Neural cell (in vitro differentiated cells): ENCODE measurements around the gene SH3RF3. TPM values are rescaled to one million over a fixed set of nuclear protein-coding genes. Genes with fewer than 3 reads are reported as not detected.

Experiments used
- H2AFZ ChIP-seq: fragments of 200-600, 300-800 bp; sonication (generic), shearing (Covaris generic); 2 replicates; pipeline ENCODE4 v1.6.0; 2014; ENCODE audit warnings: low read depth, mild to moderate bottlenecking, antibody characterized with exemption, low read length, moderate library complexity
- H3F3A ChIP-seq: fragments of 200-600 bp; shearing (Covaris generic); 2 replicates; pipeline ENCODE4 v1.6.1; 2016; ENCODE audit warnings: mild to moderate bottlenecking, moderate library complexity, mixed read lengths, antibody characterized with exemption, low read length; ENCODE audit not compliant: insufficient read depth, poor library complexity, severe bottlenecking
- H3K27ac ChIP-seq: fragments of 200-600, 300-800 bp; sonication (generic), shearing (Covaris generic); 2 replicates; pipeline ENCODE4 v1.5.1; 2014; ENCODE audit warnings: mild to moderate bottlenecking, low read length, moderate library complexity
- H3K27me3 ChIP-seq: fragments of 300-800, 200-600 bp; sonication (generic), shearing (Covaris generic); 2 replicates; pipeline ENCODE4 v1.6.0; 2014; ENCODE audit warnings: mild to moderate bottlenecking, low read depth, low read length, moderate library complexity; ENCODE audit not compliant: insufficient read depth
- H3K36me3 ChIP-seq: fragments of 300-800, 200-600 bp; sonication (generic), shearing (Covaris generic); 2 replicates; pipeline ENCODE4 v1.5.1; 2014; ENCODE audit warnings: mild to moderate bottlenecking, antibody characterized with exemption, low read length, moderate library complexity; ENCODE audit not compliant: insufficient read depth
- H3K4me2 ChIP-seq: fragments of 300-800, 200-600 bp; sonication (generic), shearing (Covaris generic); 2 replicates; pipeline ENCODE4 v1.6.0; 2014; ENCODE audit warnings: mild to moderate bottlenecking, low read length
- H3K4me3 ChIP-seq: fragments of 300-800, 200-600 bp; sonication (generic), shearing (Covaris generic); 2 replicates; pipeline ENCODE4 v1.5.1; 2014; ENCODE audit warnings: mild to moderate bottlenecking, low read length, moderate library complexity
- H3K79me2 ChIP-seq: fragments of 200-600 bp; shearing (Covaris generic); replicated peaks from 2 replicates; pipeline ENCODE4 v1.6.0; 2014; ENCODE audit warnings: mild to moderate bottlenecking, low read length, moderate library complexity; ENCODE audit not compliant: insufficient read depth
- H3K9ac ChIP-seq: fragments of 300-800, 200-600 bp; sonication (generic), shearing (Covaris generic); 2 replicates; pipeline ENCODE4 v1.6.1; 2016; ENCODE audit warnings: mild to moderate bottlenecking, low read length, mixed read lengths
- H3K9me2 ChIP-seq: fragments of 200-600 bp; shearing (Covaris generic); 2 replicates; pipeline ENCODE4 v1.6.1; 2016; ENCODE audit warnings: mild to moderate bottlenecking, low read length, mixed read lengths; ENCODE audit not compliant: insufficient read depth
- H3K9me3 ChIP-seq: fragments of 200-600, 300-800 bp; sonication (generic), shearing (Covaris generic); 2 replicates; pipeline ENCODE4 v1.6.1; 2016; ENCODE audit warnings: mild to moderate bottlenecking, mixed run types, low read length, moderate library complexity, mixed read lengths
- H4K20me1 ChIP-seq: fragments of 200-600 bp; shearing (Covaris generic); 2 replicates; pipeline ENCODE4 v1.6.1; 2016; ENCODE audit warnings: mild to moderate bottlenecking, mixed run types; ENCODE audit not compliant: insufficient read depth
- EP300 ChIP-seq: fragments of 450-650 bp; conservative IDR thresholded peaks from 2 replicates; pipeline ENCODE4 v1.6.1; 2014; ENCODE audit warnings: antibody characterized with exemption, mild to moderate bottlenecking, moderate library complexity; ENCODE audit not compliant: poor library complexity, severe bottlenecking
- EZH2 ChIP-seq: fragments of 200-600, 300-800 bp; shearing (Covaris generic), sonication (generic); IDR thresholded peaks from 2 replicates; pipeline ENCODE4 v1.6.1; 2014; ENCODE audit warnings: antibody characterized with exemption, low read length, borderline replicate concordance, mild to moderate bottlenecking; ENCODE audit not compliant: insufficient read depth, poor library complexity, severe bottlenecking
- MXI1 ChIP-seq: fragments of 450-650 bp; conservative IDR thresholded peaks from 2 replicates; pipeline ENCODE4 v1.6.1; 2014; ENCODE audit warnings: antibody characterized with exemption, mild to moderate bottlenecking; ENCODE audit not compliant: poor library complexity, severe bottlenecking
- POLR2AphosphoS5 ChIP-seq: IDR thresholded peaks from 2 replicates; pipeline ENCODE4 v1.6.1; 2012
- RAD21 ChIP-seq: fragments of 450-650 bp; conservative IDR thresholded peaks from 2 replicates; pipeline ENCODE4 v1.6.1; 2014; ENCODE audit warnings: antibody characterized with exemption, mild to moderate bottlenecking, moderate library complexity
- SMC3 ChIP-seq: fragments of 450-650 bp; conservative IDR thresholded peaks from 2 replicates; pipeline ENCODE4 v1.6.1; 2014; ENCODE audit warnings: antibody characterized with exemption, mild to moderate bottlenecking, moderate library complexity; ENCODE audit not compliant: poor library complexity
- TAF1 ChIP-seq: IDR thresholded peaks from 2 replicates; pipeline ENCODE4 v1.6.1; 2012; ENCODE audit warnings: low read depth
- polyA plus RNA-seq: library from polyadenylated mRNA; depleted of rRNA; stranded (reverse); fragments of >200 nt; gene quantifications from 2 replicates; pipeline ENCODE4 v1.2.3, GENCODE V29; 2014
- TF ChIP-seq, protein P1 (sequence below): fragments of 450-650 bp; IDR thresholded peaks from 2 replicates; pipeline ENCODE4 v1.5.1; 2014; ENCODE audit warnings: antibody characterized with exemption, mild to moderate bottlenecking, moderate library complexity; ENCODE audit not compliant: poor library complexity, severe bottlenecking
- TF ChIP-seq, protein P2 (sequence below): IDR thresholded peaks from 2 replicates; pipeline ENCODE4 v1.6.1; 2012; ENCODE audit warnings: borderline replicate concordance

SH3RF3 gene
- polyA plus RNA-seq, 1 donor from 2014 or later, result 0.53 TPM

DNA sequence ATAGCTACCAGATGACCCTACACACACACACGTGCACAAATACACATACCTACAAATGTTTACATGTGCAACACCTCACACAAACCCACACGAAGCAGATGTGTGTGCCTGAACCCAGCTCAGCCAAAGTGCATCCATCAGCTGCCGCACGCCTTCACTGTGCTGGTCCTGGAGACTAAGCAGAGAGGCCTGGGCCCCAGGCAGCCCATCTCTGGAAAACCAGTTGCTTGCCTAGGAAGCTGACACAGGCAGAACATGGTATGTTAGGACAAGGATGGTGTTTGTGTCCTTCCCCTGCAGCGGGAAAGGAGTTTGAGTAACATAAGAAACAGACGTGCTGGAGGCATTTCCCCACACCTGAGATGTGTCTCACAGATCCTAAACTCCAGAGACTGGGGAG lies 398.1 kb downstream of the SH3RF3 start:
- no peaks in the 10 kb centered on the region for H3K27me3 ChIP-seq
- H3K36me3 ChIP-seq, result no peaks in the 10 kb centered on the region
- H3K9me3 ChIP-seq, result no peaks in the 10 kb centered on the region
- no peaks in the 10 kb centered on the region for H3K79me2 ChIP-seq
- no peaks in the 10 kb centered on the region for H4K20me1 ChIP-seq
- no peak overlapping the region for H3K4me3 ChIP-seq
- no peak overlapping the region for H2AFZ ChIP-seq
- H3K27ac ChIP-seq, result no peak overlapping the region
- TF ChIP-seq, protein P1, sequence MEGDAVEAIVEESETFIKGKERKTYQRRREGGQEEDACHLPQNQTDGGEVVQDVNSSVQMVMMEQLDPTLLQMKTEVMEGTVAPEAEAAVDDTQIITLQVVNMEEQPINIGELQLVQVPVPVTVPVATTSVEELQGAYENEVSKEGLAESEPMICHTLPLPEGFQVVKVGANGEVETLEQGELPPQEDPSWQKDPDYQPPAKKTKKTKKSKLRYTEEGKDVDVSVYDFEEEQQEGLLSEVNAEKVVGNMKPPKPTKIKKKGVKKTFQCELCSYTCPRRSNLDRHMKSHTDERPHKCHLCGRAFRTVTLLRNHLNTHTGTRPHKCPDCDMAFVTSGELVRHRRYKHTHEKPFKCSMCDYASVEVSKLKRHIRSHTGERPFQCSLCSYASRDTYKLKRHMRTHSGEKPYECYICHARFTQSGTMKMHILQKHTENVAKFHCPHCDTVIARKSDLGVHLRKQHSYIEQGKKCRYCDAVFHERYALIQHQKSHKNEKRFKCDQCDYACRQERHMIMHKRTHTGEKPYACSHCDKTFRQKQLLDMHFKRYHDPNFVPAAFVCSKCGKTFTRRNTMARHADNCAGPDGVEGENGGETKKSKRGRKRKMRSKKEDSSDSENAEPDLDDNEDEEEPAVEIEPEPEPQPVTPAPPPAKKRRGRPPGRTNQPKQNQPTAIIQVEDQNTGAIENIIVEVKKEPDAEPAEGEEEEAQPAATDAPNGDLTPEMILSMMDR, result no peak
- TF ChIP-seq EP300 (no peak), RAD21 (no peak), EZH2 (no peak), SMC3 (no peak), MXI1 (no peak), TAF1 (no peak), POLR2AphosphoS5 (no peak)
- TF ChIP-seq, protein P2, sequence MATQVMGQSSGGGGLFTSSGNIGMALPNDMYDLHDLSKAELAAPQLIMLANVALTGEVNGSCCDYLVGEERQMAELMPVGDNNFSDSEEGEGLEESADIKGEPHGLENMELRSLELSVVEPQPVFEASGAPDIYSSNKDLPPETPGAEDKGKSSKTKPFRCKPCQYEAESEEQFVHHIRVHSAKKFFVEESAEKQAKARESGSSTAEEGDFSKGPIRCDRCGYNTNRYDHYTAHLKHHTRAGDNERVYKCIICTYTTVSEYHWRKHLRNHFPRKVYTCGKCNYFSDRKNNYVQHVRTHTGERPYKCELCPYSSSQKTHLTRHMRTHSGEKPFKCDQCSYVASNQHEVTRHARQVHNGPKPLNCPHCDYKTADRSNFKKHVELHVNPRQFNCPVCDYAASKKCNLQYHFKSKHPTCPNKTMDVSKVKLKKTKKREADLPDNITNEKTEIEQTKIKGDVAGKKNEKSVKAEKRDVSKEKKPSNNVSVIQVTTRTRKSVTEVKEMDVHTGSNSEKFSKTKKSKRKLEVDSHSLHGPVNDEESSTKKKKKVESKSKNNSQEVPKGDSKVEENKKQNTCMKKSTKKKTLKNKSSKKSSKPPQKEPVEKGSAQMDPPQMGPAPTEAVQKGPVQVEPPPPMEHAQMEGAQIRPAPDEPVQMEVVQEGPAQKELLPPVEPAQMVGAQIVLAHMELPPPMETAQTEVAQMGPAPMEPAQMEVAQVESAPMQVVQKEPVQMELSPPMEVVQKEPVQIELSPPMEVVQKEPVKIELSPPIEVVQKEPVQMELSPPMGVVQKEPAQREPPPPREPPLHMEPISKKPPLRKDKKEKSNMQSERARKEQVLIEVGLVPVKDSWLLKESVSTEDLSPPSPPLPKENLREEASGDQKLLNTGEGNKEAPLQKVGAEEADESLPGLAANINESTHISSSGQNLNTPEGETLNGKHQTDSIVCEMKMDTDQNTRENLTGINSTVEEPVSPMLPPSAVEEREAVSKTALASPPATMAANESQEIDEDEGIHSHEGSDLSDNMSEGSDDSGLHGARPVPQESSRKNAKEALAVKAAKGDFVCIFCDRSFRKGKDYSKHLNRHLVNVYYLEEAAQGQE, result no peak
- no peaks in the 10 kb centered on the region for H3F3A ChIP-seq
- no peak overlapping the region for H3K4me2 ChIP-seq
- no peak overlapping the region for H3K9ac ChIP-seq
- H3K9me2 ChIP-seq, result no peaks in the 10 kb centered on the region

DNA sequence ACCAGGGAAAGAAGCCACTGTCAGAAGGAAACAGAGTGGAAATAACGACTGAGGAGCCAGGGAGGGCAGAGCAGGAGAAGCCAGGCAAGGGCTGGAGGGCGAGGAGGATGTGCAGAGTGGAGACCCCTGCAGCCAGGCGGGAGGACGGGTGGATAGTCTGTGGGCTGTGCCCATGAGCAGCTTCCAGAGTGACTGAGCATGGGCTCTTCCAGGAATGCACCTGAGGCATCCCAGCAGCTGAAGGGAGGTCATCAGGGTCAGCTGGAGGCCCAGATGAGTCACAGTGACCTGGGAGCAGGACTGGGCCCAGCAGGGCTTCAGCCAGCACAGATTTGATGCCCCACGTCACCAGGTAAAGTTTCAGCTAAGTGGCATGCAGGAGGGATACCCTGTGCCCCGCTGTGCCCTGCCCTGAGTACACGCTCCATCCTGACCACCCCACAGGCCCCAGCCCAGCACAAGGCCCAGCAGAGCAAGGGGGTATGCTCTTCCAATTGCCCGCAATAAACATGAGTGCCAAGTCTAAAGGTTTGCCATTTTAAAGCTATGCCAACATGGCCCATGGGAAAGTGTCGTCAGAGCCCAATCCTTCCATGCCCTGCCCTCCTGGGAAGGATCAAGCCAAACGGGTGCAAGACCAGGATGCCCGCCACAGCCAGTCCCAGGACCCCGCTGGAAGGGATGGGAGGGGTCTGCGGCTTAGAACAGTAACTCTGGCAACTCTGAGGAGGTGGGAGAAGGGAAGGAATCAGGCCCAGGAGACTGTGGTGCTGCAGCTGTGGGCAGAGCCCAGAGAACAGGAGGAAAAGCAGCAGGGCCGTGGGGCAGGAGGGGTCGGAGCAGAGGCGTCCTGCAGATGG lies 399.1 kb downstream of the SH3RF3 start:
- no peaks in the 10 kb centered on the region for H3F3A ChIP-seq
- H3K36me3 ChIP-seq, result no peaks in the 10 kb centered on the region
- no peaks in the 10 kb centered on the region for H3K9me3 ChIP-seq
- no peak overlapping the region for H3K9ac ChIP-seq
- no peaks in the 10 kb centered on the region for H3K27me3 ChIP-seq
- H3K4me2 ChIP-seq, result no peak overlapping the region
- no peaks in the 10 kb centered on the region for H4K20me1 ChIP-seq
- no peak overlapping the region for H2AFZ ChIP-seq
- no peak for TF ChIP-seq EP300
- TF ChIP-seq, protein P1, result no peak
- TF ChIP-seq SMC3, result no peak
- TF ChIP-seq RAD21, result no peak
- no peak for TF ChIP-seq TAF1
- no peak for TF ChIP-seq POLR2AphosphoS5
- no peak for TF ChIP-seq EZH2
- TF ChIP-seq MXI1, result no peak
- TF ChIP-seq, protein P2, result no peak
- no peak overlapping the region for H3K4me3 ChIP-seq
- no peaks in the 10 kb centered on the region for H3K79me2 ChIP-seq
- no peak overlapping the region for H3K27ac ChIP-seq
- no peaks in the 10 kb centered on the region for H3K9me2 ChIP-seq
